Neutrophil (primary cell): ENCODE results near the gene PLEKHH3.
"Not testable (repeated sequence)": the region's sequence is repeated elsewhere in the genome, so short reads cannot be mapped to it uniquely, and the experiment has no call there.

Experiments
- H3K27ac ChIP-seq: fragments of 200-600 bp; sonication (generic); 2 replicates; pipeline ENCODE4 v1.5.1; 2016; ENCODE audit warnings: mild to moderate bottlenecking, moderate library complexity
- H3K27me3 ChIP-seq: fragments of 200-600 bp; sonication (generic); 2 replicates; pipeline ENCODE4 v1.6.0; 2016; ENCODE audit warnings: mild to moderate bottlenecking
- H3K36me3 ChIP-seq: fragments of 200-600 bp; sonication (generic); 2 replicates; pipeline ENCODE4 v1.5.1; 2017
- H3K4me1 ChIP-seq, 2 experiments: fragments of 200-600 bp in 1 of 2; sonication (generic) in 1 of 2; 1 replicate in 1 of 2; 2 replicates in 1 of 2; pipeline versions ENCODE4 v1.5.1 to v1.6.1; 2013 to 2016; ENCODE audit warnings: low read depth in 1 of 2, low read length in 1 of 2, mild to moderate bottlenecking in 1 of 2, moderate library complexity in 1 of 2; ENCODE audit not compliant: control insufficient read depth in 1 of 2, insufficient read depth in 1 of 2
- H3K4me3 ChIP-seq, 2 experiments: fragments of 200-600 bp in 1 of 2; sonication (generic) in 1 of 2; 1 replicate in 1 of 2; 2 replicates in 1 of 2; pipeline ENCODE4 v1.5.1; 2013 to 2016; ENCODE audit warnings: low read depth in 1 of 2, low read length in 1 of 2, mild to moderate bottlenecking in 1 of 2, moderate library complexity in 1 of 2
- H3K9me3 ChIP-seq: fragments of 200-600 bp; sonication (generic); 2 replicates; pipeline ENCODE4 v1.5.1; 2016
- TF ChIP-seq, protein P1 (sequence below): fragments of 200-600 bp; sonication (generic); IDR thresholded peaks from 2 replicates; pipeline ENCODE4 v1.5.1; 2016; ENCODE audit warnings: antibody characterized with exemption

PLEKHH3 gene

DNA sequence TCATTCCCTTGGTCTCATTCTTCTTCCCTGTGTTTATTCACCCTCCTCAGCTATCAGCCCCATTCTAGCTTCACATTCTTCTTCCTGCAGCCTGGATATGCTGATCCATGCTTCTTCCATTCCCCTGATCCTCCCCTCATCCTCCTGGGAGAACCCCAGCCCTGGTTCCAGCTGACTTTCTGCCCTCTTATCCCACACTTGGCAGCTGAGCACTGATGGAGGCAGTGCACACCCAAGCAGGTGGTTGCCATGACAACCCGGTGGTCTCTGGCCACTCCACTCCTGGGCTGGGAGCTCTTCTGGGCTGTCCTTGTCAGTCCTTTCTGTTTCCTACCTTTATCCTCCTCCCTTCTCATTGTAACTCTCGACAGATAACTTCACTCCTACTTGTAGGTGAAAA, 34.5 kb downstream of the PLEKHH3 start:
- H3K4me3 ChIP-seq, result no peak overlapping the region
- TF ChIP-seq, protein P1, sequence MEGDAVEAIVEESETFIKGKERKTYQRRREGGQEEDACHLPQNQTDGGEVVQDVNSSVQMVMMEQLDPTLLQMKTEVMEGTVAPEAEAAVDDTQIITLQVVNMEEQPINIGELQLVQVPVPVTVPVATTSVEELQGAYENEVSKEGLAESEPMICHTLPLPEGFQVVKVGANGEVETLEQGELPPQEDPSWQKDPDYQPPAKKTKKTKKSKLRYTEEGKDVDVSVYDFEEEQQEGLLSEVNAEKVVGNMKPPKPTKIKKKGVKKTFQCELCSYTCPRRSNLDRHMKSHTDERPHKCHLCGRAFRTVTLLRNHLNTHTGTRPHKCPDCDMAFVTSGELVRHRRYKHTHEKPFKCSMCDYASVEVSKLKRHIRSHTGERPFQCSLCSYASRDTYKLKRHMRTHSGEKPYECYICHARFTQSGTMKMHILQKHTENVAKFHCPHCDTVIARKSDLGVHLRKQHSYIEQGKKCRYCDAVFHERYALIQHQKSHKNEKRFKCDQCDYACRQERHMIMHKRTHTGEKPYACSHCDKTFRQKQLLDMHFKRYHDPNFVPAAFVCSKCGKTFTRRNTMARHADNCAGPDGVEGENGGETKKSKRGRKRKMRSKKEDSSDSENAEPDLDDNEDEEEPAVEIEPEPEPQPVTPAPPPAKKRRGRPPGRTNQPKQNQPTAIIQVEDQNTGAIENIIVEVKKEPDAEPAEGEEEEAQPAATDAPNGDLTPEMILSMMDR, result no peak
- H3K27ac ChIP-seq, result no peak overlapping the region
- no peaks in the 10 kb centered on the region for H3K36me3 ChIP-seq
- H3K27me3 ChIP-seq, result peaks cover 31% of the 10 kb centered on the region
- no peaks in the 10 kb centered on the region for H3K4me1 ChIP-seq
- no peaks in the 10 kb centered on the region for H3K9me3 ChIP-seq

- Histone ChIP-seq H3K4me3 (no peak overlapping the region), H3K27me3 (peaks cover 31% of the 10 kb centered on the region), H3K27ac (no peak overlapping the region), H3K4me1 (no peaks in the 10 kb centered on the region), H3K9me3 (no peaks in the 10 kb centered on the region), H3K36me3 (no peaks in the 10 kb centered on the region)
- TF ChIP-seq, protein P1, result no peak
Measured at GRCh38 chr17:42640121-42640520, 36.7 kb downstream of the PLEKHH3 start.

- H3K27me3 ChIP-seq, result peaks cover 31% of the 10 kb centered on the region
- no peaks in the 10 kb centered on the region for H3K36me3 ChIP-seq
- no peaks in the 10 kb centered on the region for H3K4me1 ChIP-seq
- H3K27ac ChIP-seq, result no peak overlapping the region
- TF ChIP-seq, protein P1, result no peak
- no peak overlapping the region for H3K4me3 ChIP-seq
- no peaks in the 10 kb centered on the region for H3K9me3 ChIP-seq
Measured at GRCh38 chr17:42639525-42640113, 37.2 kb downstream of the PLEKHH3 start.

DNA sequence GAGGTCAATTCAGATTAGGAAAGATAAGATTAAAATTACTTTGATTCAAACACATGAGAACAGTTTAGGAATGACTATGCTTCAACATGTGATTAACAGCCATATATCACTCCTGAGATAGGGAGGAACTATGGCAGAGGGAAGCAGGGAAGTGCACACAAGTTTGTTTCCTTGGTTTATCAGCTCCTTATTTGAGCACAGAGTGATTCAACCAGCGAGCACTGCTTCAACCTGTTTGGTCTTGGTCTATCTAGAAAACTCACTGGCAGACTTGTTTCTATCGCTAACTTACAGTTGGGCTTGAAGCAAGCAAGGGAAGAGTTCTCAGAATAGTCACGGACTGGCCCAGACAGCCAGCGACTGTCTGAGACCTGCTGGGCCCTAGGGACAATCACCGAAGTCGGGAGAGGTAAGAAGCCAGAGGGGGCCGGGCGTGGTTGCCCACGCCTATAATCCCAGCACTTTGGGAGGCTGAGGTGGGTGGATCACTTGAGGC, 43.8 kb downstream of the PLEKHH3 start:
- H3K4me1 ChIP-seq, result peaks cover 17 to 20% of the 10 kb centered on the region in 2 experiments
- no peaks in the 10 kb centered on the region for H3K27me3 ChIP-seq
- TF ChIP-seq, protein P1, result no peak
- H3K9me3 ChIP-seq, result no peaks in the 10 kb centered on the region
- H3K4me3 ChIP-seq, result no peak overlapping the region
- no peaks in the 10 kb centered on the region for H3K36me3 ChIP-seq
- no peak overlapping the region for H3K27ac ChIP-seq

DNA sequence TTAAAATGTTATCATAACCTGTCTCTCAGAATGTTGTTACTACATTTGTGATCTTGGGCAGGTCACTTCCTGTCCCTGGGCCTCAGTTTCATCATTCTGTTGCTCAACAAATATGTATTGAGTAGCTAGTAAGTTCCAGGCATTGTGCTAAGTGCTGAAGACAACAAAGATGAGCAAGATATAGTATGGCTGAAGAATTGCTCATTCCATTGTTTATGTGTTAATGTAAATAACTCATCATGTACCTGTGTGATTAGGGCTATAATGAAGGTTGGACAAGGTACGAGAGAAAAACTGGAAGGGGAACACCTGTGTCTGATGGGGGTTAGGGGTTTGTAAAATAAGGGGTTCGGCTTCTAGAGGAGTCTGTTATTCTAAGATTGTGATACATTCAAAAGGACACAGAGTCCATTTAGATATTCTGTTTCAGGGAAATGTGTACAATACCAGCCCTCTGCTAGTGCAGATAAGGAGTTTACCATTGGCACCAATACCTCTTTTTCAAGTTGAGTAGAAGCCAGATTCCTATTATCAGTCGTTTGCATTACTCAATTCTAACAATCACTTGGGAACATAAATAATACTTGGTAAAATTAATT, 47.3 kb downstream of the PLEKHH3 start:
- no peaks in the 10 kb centered on the region for H3K9me3 ChIP-seq
- TF ChIP-seq, protein P1, result no peak
- peaks cover 17 to 21% of the 10 kb centered on the region in 2 experiments for H3K4me1 ChIP-seq
- H3K36me3 ChIP-seq, result no peaks in the 10 kb centered on the region
- no peaks in the 10 kb centered on the region for H3K27me3 ChIP-seq
- H3K27ac ChIP-seq, result peak overlapping the region; percentile 65
- no peak overlapping the region for H3K4me3 ChIP-seq

DNA sequence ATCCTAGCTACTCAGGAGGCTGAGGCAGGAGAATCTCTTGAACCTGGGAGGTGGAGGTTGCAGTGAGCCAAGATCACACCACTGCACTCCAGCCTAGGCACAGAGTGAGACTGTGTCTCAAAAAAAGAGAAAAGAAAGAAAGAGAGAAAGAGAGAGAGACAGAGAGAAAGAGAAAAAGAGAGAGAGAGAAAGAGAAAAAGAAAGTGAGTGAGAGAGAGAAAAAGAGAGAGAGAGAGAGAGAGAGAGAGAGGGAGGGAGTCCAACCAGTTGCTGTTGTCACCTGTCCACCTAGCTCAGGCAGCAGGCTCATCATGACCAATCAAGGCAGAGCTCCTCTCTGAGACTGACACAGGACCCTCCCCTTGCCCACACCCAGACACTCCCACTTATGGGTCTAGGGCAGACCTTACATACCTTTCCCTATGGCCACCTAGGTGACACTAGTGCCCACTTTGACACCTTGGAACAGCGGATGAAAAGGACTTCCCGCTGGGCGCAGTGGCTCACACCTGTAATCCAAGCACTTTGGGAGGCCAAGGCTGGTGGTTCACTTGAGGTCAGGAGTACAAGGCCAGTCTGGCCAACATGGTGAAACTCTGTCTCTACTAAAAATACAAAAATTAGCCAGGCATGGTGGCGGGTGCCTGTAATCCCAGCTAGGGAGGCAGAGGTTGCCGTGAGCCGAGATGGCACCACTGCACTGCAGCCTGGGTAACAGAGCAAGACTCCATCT, 49.6 kb downstream of the PLEKHH3 start:
- H3K27me3 ChIP-seq, H3K9me3 ChIP-seq, H3K4me3 ChIP-seq, H3K27ac ChIP-seq, H3K36me3 ChIP-seq: not testable (repeated sequence)
- H3K4me1 ChIP-seq, result peaks cover 17 to 21% of the 10 kb centered on the region in 2 experiments
